Natural killer cell (primary cell): ENCODE measurements around the gene SUSD2. TPM values are rescaled to one million over a fixed set of nuclear protein-coding genes. Genes with fewer than 3 reads are reported as not detected.

Source experiments
- ATAC-seq, 3 donors: fragments of 150-1000 bp in 2 of 3; fragments of 200-7000 bp in 1 of 3; cut with Tn5 transposase; 1 replicate in 1 of 3; 2 replicates in 2 of 3; pipeline ENCODE4 v1.10.0; 2021; ENCODE audit warnings: mild to moderate bottlenecking in 2 of 3, moderate library complexity in 2 of 3
- DNase-seq, 2 donors: peaks; one replicate each; pipeline versions ENCODE4 v3.0.0 to v3.0.0-alpha.2; 2013 to 2021; ENCODE audit warnings: mixed read lengths in 1 of 2
- H3K27ac ChIP-seq: one replicate; pipeline ENCODE4 v1.5.1; 2013; ENCODE audit warnings: mild to moderate bottlenecking, low read length
- H3K27me3 ChIP-seq: one replicate; pipeline ENCODE4 v1.6.1; 2013; ENCODE audit warnings: low read length; ENCODE audit not compliant: control insufficient read depth, insufficient read depth
- H3K36me3 ChIP-seq: one replicate; pipeline ENCODE4 v1.6.1; 2013; ENCODE audit warnings: low read length; ENCODE audit not compliant: control insufficient read depth, insufficient read depth
- H3K4me1 ChIP-seq: one replicate; pipeline ENCODE4 v1.6.1; 2013; ENCODE audit warnings: low read length; ENCODE audit not compliant: control insufficient read depth, insufficient read depth
- H3K4me3 ChIP-seq: one replicate; pipeline ENCODE4 v1.5.1; 2013; ENCODE audit warnings: low read length
- H3K9me3 ChIP-seq: one replicate; pipeline ENCODE4 v1.6.1; 2013; ENCODE audit warnings: low read length; ENCODE audit not compliant: control insufficient read depth, insufficient read depth
- H3K27ac Mint-ChIP-seq, 2 donors: one replicate each; pipeline ENCODE4 v1.8.0; 2022; ENCODE audit warnings: mild to moderate bottlenecking in 2 of 2, mixed read lengths in 2 of 2, moderate library complexity in 1 of 2
- H3K27me3 Mint-ChIP-seq, 2 donors: one replicate each; pipeline ENCODE4 v1.8.0; 2022; ENCODE audit warnings: low read depth in 2 of 2, mixed read lengths in 2 of 2
- H3K36me3 Mint-ChIP-seq: one replicate; pipeline ENCODE4 v1.8.0; 2022; ENCODE audit warnings: mixed read lengths
- H3K4me1 Mint-ChIP-seq, 2 donors: one replicate each; pipeline ENCODE4 v1.8.0; 2022; ENCODE audit warnings: mixed read lengths in 2 of 2
- H3K4me3 Mint-ChIP-seq: one replicate; pipeline ENCODE4 v1.8.0; 2022; ENCODE audit warnings: mild to moderate bottlenecking, moderate library complexity, mixed read lengths
- H3K9me3 Mint-ChIP-seq, 2 donors: one replicate each; pipeline ENCODE4 v1.8.0; 2022; ENCODE audit warnings: mixed read lengths in 2 of 2
- CTCF ChIP-seq: fragments of 200-600 bp; IDR thresholded peaks from one replicate; pipeline ENCODE4 v1.8.0; 2022; ENCODE audit warnings: antibody characterized with exemption
- WGBS: methylation state at CpG from one replicate; pipeline ENCODE4 v1.1.7; 2013; ENCODE audit warnings: missing lambda C conversion rate; ENCODE audit not compliant: insufficient coverage; 5-methylcytosine and 5-hydroxymethylcytosine counted together
- intact Hi-C: fragments of 100-400 bp; cut with micrococcal nuclease; formaldehyde crosslinking; loops from one replicate; pipeline ENCODE4 v1.14.2; 2022
- total RNA-seq, 4 donors: library from RNA; stranded (reverse); fragments of 120-200 nt in 1 of 4; gene quantifications; one replicate each; pipeline versions ENCODE4 v1.2.3 to v1.2.4, GENCODE V29; 2013 to 2022

Gene SUSD2
- total RNA-seq, 3 donors from 2014 or later (not counting 1 experiment from before 2014, with no cell fraction given) = 0.75 to 1.7 (median 1.5) TPM

- Histone ChIP-seq H3K9me3 (no peaks in the 10 kb centered on the region), H3K27me3 (no peaks in the 10 kb centered on the region), H3K4me1 (peaks cover 9% of the 10 kb centered on the region), H3K36me3 (peaks cover 60% of the 10 kb centered on the region), H3K4me3 (no peak overlapping the region), H3K27ac (no peak overlapping the region)
- Mint-ChIP-seq H3K27ac (no peak overlapping the region), H3K9me3 (no peaks in the 10 kb centered on the region), H3K4me1 (peaks cover 0 to 15% of the 10 kb centered on the region in 2 donors), H3K36me3 (no peaks in the 10 kb centered on the region), H3K4me3 (no peak overlapping the region), H3K27me3 (no peaks in the 10 kb centered on the region)
- no peak for TF ChIP-seq CTCF
- WGBS = 97% methylated on average over 10 of the region's 10 CpGs
- no peak for DNase-seq
- intact Hi-C loops = no loop called here
- ATAC-seq = no peak
Observed at GRCh38 chr22:24176630-24177029, 4.7 kb upstream of the SUSD2 start.

GRCh38 chr22:24177045-24177444 lies 4.2 kb upstream of the SUSD2 start:
- no peak overlapping the region for H3K4me3 Mint-ChIP-seq

GRCh38 chr22:24177456-24177855 lies 3.8 kb upstream of the SUSD2 start:
- DNase-seq (no peak), ATAC-seq (no peak)
- H3K9me3 ChIP-seq = no peaks in the 10 kb centered on the region
- H3K27ac Mint-ChIP-seq = no peak overlapping the region
- 93% methylated on average over 10 of the region's 10 CpGs for WGBS
- H3K27ac ChIP-seq = no peak overlapping the region
- H3K36me3 ChIP-seq = peaks cover 52% of the 10 kb centered on the region
- no peak overlapping the region for H3K4me3 Mint-ChIP-seq
- H3K4me1 Mint-ChIP-seq = peaks cover 0 to 12% of the 10 kb centered on the region in 2 donors
- H3K36me3 Mint-ChIP-seq = no peaks in the 10 kb centered on the region
- intact Hi-C loops = no loop called here
- H3K4me3 ChIP-seq = no peak overlapping the region
- no peaks in the 10 kb centered on the region for H3K27me3 ChIP-seq
- H3K9me3 Mint-ChIP-seq = no peaks in the 10 kb centered on the region
- H3K4me1 ChIP-seq = peaks cover under 1% of the 10 kb centered on the region
- no peak for TF ChIP-seq CTCF
- no peaks in the 10 kb centered on the region for H3K27me3 Mint-ChIP-seq

More at GRCh38 chr22:24177045-24177444, 4.2 kb upstream of the SUSD2 start:
- Histone ChIP-seq H3K4me1 (peaks cover 5% of the 10 kb centered on the region), H3K36me3 (peaks cover 56% of the 10 kb centered on the region), H3K9me3 (no peaks in the 10 kb centered on the region), H3K4me3 (no peak overlapping the region), H3K27ac (no peak overlapping the region), H3K27me3 (no peaks in the 10 kb centered on the region)
- no peaks in the 10 kb centered on the region for H3K36me3 Mint-ChIP-seq
- ATAC-seq (no peak), DNase-seq (no peak)
- intact Hi-C loops = no loop called here
- H3K9me3 Mint-ChIP-seq = no peaks in the 10 kb centered on the region
- over 99% methylated on average over 5 of the region's 5 CpGs for WGBS
- peaks cover 0 to 12% of the 10 kb centered on the region in 2 donors for H3K4me1 Mint-ChIP-seq
- no peak for TF ChIP-seq CTCF
- no peaks in the 10 kb centered on the region for H3K27me3 Mint-ChIP-seq
- H3K27ac Mint-ChIP-seq = no peak overlapping the region

GRCh38 chr22:24178021-24178431 lies 3.3 kb upstream of the SUSD2 start:
- Histone ChIP-seq H3K9me3 (no peaks in the 10 kb centered on the region), H3K4me1 (no peaks in the 10 kb centered on the region), H3K36me3 (peaks cover 46% of the 10 kb centered on the region), H3K27ac (no peak overlapping the region), H3K4me3 (no peak overlapping the region), H3K27me3 (no peaks in the 10 kb centered on the region)
- 97% methylated on average over 11 of the region's 12 CpGs for WGBS
- peaks cover 0 to 12% of the 10 kb centered on the region in 2 donors for H3K4me1 Mint-ChIP-seq
- ATAC-seq = no peak
- no peak for TF ChIP-seq CTCF
- H3K9me3 Mint-ChIP-seq = no peaks in the 10 kb centered on the region
- no peaks in the 10 kb centered on the region for H3K36me3 Mint-ChIP-seq
- H3K27me3 Mint-ChIP-seq = no peaks in the 10 kb centered on the region
- H3K27ac Mint-ChIP-seq = no peak overlapping the region
- intact Hi-C loops = no loop called here
- H3K4me3 Mint-ChIP-seq = no peak overlapping the region
- DNase-seq = no peak
